ENCODE data around the gene PAM. TPM values are rescaled to one million over a fixed set of nuclear protein-coding genes. Genes with fewer than 3 reads are reported as not detected.

PAM gene
- total RNA-seq, 2 donors from 2014 or later: 66.5 to 153 TPM

GRCh38 chr5:102910240-102911226 is 155.4 kb downstream of the PAM start:
- Mint-ChIP-seq H3K4me1 (peaks cover 12% of the 10 kb centered on the region), H3K27me3 (no peaks in the 10 kb centered on the region), H3K4me3 (no peak overlapping the region), H3K36me3 (ENCODE audit: low read depth) (peaks cover 49% of the 10 kb centered on the region), H3K9me3 (peaks cover 5% of the 10 kb centered on the region), H3K27ac (no peak overlapping the region)
- ATAC-seq (replicated peaks): no peak

GRCh38 chr5:102911973-102912372 is 156.9 kb downstream of the PAM start:
- H3K27ac Mint-ChIP-seq: no peak overlapping the region
- no peaks in the 10 kb centered on the region for H3K27me3 Mint-ChIP-seq
- H3K36me3 Mint-ChIP-seq (ENCODE audit: low read depth): peaks cover 41% of the 10 kb centered on the region
- H3K4me1 Mint-ChIP-seq: peaks cover 12% of the 10 kb centered on the region
- ATAC-seq (replicated peaks): no peak
- H3K4me3 Mint-ChIP-seq: no peak overlapping the region
- no peaks in the 10 kb centered on the region for H3K9me3 Mint-ChIP-seq

GRCh38 chr5:102916109-102916508 is 161.0 kb downstream of the PAM start:
- no peaks in the 10 kb centered on the region for H3K4me1 Mint-ChIP-seq

GRCh38 chr5:102918986-102919610 is 164.0 kb downstream of the PAM start:
- peaks cover 68% of the 10 kb centered on the region for H3K36me3 Mint-ChIP-seq (ENCODE audit: low read depth)

More at GRCh38 chr5:102916109-102916508, 161.0 kb downstream of the PAM start:
- Mint-ChIP-seq H3K27ac (no peak overlapping the region), H3K27me3 (no peaks in the 10 kb centered on the region), H3K36me3 (ENCODE audit: low read depth) (peaks cover 61% of the 10 kb centered on the region), H3K4me3 (no peak overlapping the region), H3K9me3 (no peaks in the 10 kb centered on the region)
- no peak for ATAC-seq (replicated peaks)

GRCh38 chr5:102920762-102921161 is 165.7 kb downstream of the PAM start:
- peaks cover 74% of the 10 kb centered on the region for H3K36me3 Mint-ChIP-seq (ENCODE audit: low read depth)
- no peak overlapping the region for H3K27ac Mint-ChIP-seq
- no peaks in the 10 kb centered on the region for H3K27me3 Mint-ChIP-seq
- ATAC-seq (replicated peaks): no peak
- no peaks in the 10 kb centered on the region for H3K9me3 Mint-ChIP-seq
- H3K4me3 Mint-ChIP-seq: no peak overlapping the region
- peaks cover 4% of the 10 kb centered on the region for H3K4me1 Mint-ChIP-seq

More at GRCh38 chr5:102918986-102919610, 164.0 kb downstream of the PAM start:
- Mint-ChIP-seq H3K9me3 (no peaks in the 10 kb centered on the region), H3K4me1 (peaks cover 4% of the 10 kb centered on the region), H3K27me3 (no peaks in the 10 kb centered on the region), H3K4me3 (no peak overlapping the region), H3K27ac (no peak overlapping the region)
- no peak for ATAC-seq (replicated peaks)

GRCh38 chr5:102921341-102922044 is 166.4 kb downstream of the PAM start:
- Mint-ChIP-seq H3K4me1 (peaks cover 4% of the 10 kb centered on the region), H3K9me3 (no peaks in the 10 kb centered on the region), H3K36me3 (ENCODE audit: low read depth) (peaks cover 81% of the 10 kb centered on the region), H3K27me3 (no peaks in the 10 kb centered on the region), H3K4me3 (no peak overlapping the region), H3K27ac (no peak overlapping the region)
- ATAC-seq (replicated peaks): no peak

- no peak overlapping the region for H3K4me3 Mint-ChIP-seq
- no peak for ATAC-seq (replicated peaks)
- H3K27ac Mint-ChIP-seq: no peak overlapping the region
- no peaks in the 10 kb centered on the region for H3K9me3 Mint-ChIP-seq
- no peaks in the 10 kb centered on the region for H3K27me3 Mint-ChIP-seq
- peaks cover 4% of the 10 kb centered on the region for H3K4me1 Mint-ChIP-seq
- peaks cover 83% of the 10 kb centered on the region for H3K36me3 Mint-ChIP-seq (ENCODE audit: low read depth)
Observed at GRCh38 chr5:102922111-102922720, 167.1 kb downstream of the PAM start.

GRCh38 chr5:102922799-102923477 is 167.8 kb downstream of the PAM start:
- no peaks in the 10 kb centered on the region for H3K9me3 Mint-ChIP-seq
- ATAC-seq (replicated peaks): no peak
- H3K36me3 Mint-ChIP-seq (ENCODE audit: low read depth): peaks cover 86% of the 10 kb centered on the region
- no peaks in the 10 kb centered on the region for H3K27me3 Mint-ChIP-seq
- no peak overlapping the region for H3K4me3 Mint-ChIP-seq
- peaks cover 4% of the 10 kb centered on the region for H3K4me1 Mint-ChIP-seq
- H3K27ac Mint-ChIP-seq: no peak overlapping the region

GRCh38 chr5:102924963-102925362 is 169.9 kb downstream of the PAM start:
- Mint-ChIP-seq H3K27ac (no peak overlapping the region), H3K36me3 (ENCODE audit: low read depth) (peaks cover 90% of the 10 kb centered on the region), H3K4me3 (no peak overlapping the region), H3K9me3 (no peaks in the 10 kb centered on the region), H3K27me3 (no peaks in the 10 kb centered on the region), H3K4me1 (peaks cover 4% of the 10 kb centered on the region)
- ATAC-seq (replicated peaks): no peak

GRCh38 chr5:102927007-102927406 is 171.9 kb downstream of the PAM start:
- Mint-ChIP-seq H3K27ac (no peak overlapping the region), H3K36me3 (ENCODE audit: low read depth) (peaks cover 83% of the 10 kb centered on the region), H3K4me3 (no peak overlapping the region), H3K27me3 (no peaks in the 10 kb centered on the region), H3K9me3 (no peaks in the 10 kb centered on the region), H3K4me1 (peaks cover 4% of the 10 kb centered on the region)
- ATAC-seq (replicated peaks): no peak

GRCh38 chr5:102930244-102930643 is 175.1 kb downstream of the PAM start:
- Mint-ChIP-seq H3K4me3 (no peak overlapping the region), H3K4me1 (peaks cover 3% of the 10 kb centered on the region), H3K36me3 (ENCODE audit: low read depth) (peaks cover 81% of the 10 kb centered on the region), H3K27me3 (no peaks in the 10 kb centered on the region), H3K27ac (peak overlapping the region; percentile 35), H3K9me3 (no peaks in the 10 kb centered on the region)
- ATAC-seq (replicated peaks): no peak

- no peak for ATAC-seq (replicated peaks)
- Mint-ChIP-seq H3K27ac (no peak overlapping the region), H3K9me3 (no peaks in the 10 kb centered on the region), H3K4me3 (no peak overlapping the region), H3K4me1 (peaks cover 4% of the 10 kb centered on the region), H3K27me3 (no peaks in the 10 kb centered on the region), H3K36me3 (ENCODE audit: low read depth) (peaks cover 81% of the 10 kb centered on the region)
Observed at GRCh38 chr5:102931085-102931725, 176.1 kb downstream of the PAM start.

GRCh38 chr5:102932781-102933180 is 177.7 kb downstream of the PAM start:
- Mint-ChIP-seq H3K4me3 (no peak overlapping the region), H3K4me1 (peaks cover 4% of the 10 kb centered on the region), H3K27ac (no peak overlapping the region), H3K9me3 (no peaks in the 10 kb centered on the region), H3K27me3 (no peaks in the 10 kb centered on the region), H3K36me3 (ENCODE audit: low read depth) (peaks cover 74% of the 10 kb centered on the region)
- ATAC-seq (replicated peaks): no peak
